Kidney tubule cell (primary cell): ENCODE measurements around the gene SRMS.
"Not testable (repeated sequence)": the region's sequence is repeated elsewhere in the genome, so short reads cannot be mapped to it uniquely, and the experiment has no call there.

Experiments used
- DNase-seq: peaks from one replicate; pipeline ENCODE4 v3.0.0-alpha.2; 2018; ENCODE audit warnings: low spot score

SRMS gene

GRCh38 chr20:63579017-63579694 lies 31.6 kb upstream of the SRMS start:
- DNase-seq, result no peak

- no peak for DNase-seq
Measured at GRCh38 chr20:63578224-63579016, 30.9 kb upstream of the SRMS start.

- no peak for DNase-seq
Measured at GRCh38 chr20:63577317-63577894, 29.9 kb upstream of the SRMS start.

GRCh38 chr20:63576311-63576710 lies 28.8 kb upstream of the SRMS start:
- DNase-seq, result no peak

- DNase-seq, result no peak
Measured at GRCh38 chr20:63574829-63575743, 27.5 kb upstream of the SRMS start.

- DNase-seq, result peak; percentile 70
Measured at GRCh38 chr20:63574156-63574828, 26.7 kb upstream of the SRMS start, which contains the start of gene HELZ2. Gene HELZ2, minus strand, starts transcription at chr20:63574239. Its CDS starts 1,854 bp downstream, at chr20:63572385.

GRCh38 chr20:63573647-63574131 lies 26.1 kb upstream of the SRMS start:
- no peak for DNase-seq

- DNase-seq, result peak; percentile 23
Measured at GRCh38 chr20:63572788-63573646, 25.5 kb upstream of the SRMS start.

- no peak for DNase-seq
Measured at GRCh38 chr20:63572071-63572787, 24.7 kb upstream of the SRMS start.

GRCh38 chr20:63571087-63571478 lies 23.5 kb upstream of the SRMS start:
- not testable (repeated sequence) for DNase-seq

GRCh38 chr20:63570281-63571086 lies 22.9 kb upstream of the SRMS start:
- no peak for DNase-seq

GRCh38 chr20:63568986-63569949 lies 21.7 kb upstream of the SRMS start:
- DNase-seq, result no peak

- DNase-seq, result no peak
Measured at GRCh38 chr20:63568170-63568981, 20.8 kb upstream of the SRMS start.

- DNase-seq, result no peak
Measured at GRCh38 chr20:63567386-63568169, 20.0 kb upstream of the SRMS start.

GRCh38 chr20:63567136-63567385 lies 19.5 kb upstream of the SRMS start:
- DNase-seq, result no peak
